Suprapubic skin (tissue), 4 donors: Measurements from ENCODE around the gene OR10C1.

ENCODE experiments used
- POLR2A ChIP-seq, 2 donors: fragments of 450-650 bp; IDR thresholded peaks; one replicate each; pipeline ENCODE4 v1.6.1; 2017; ENCODE audit warnings: antibody characterized with exemption in 2 of 2, mild to moderate bottlenecking in 2 of 2, moderate library complexity in 2 of 2
- POLR2AphosphoS5 ChIP-seq, 3 donors: sonication (generic); formaldehyde crosslinking; IDR thresholded peaks; one replicate each; pipeline ENCODE4 v1.6.1; 2017; ENCODE audit warnings: antibody characterized with exemption in 3 of 3
- TF ChIP-seq, protein P1 (sequence below), 2 donors: fragments of 200-600 bp in 1 of 2; fragments of 450-650 bp in 1 of 2; sonication (generic) in 1 of 2; IDR thresholded peaks; one replicate each; pipeline ENCODE4 v1.5.1; 2016 to 2019; ENCODE audit warnings: antibody characterized with exemption in 2 of 2, mild to moderate bottlenecking in 1 of 2, moderate library complexity in 1 of 2

- TF ChIP-seq, protein P1, sequence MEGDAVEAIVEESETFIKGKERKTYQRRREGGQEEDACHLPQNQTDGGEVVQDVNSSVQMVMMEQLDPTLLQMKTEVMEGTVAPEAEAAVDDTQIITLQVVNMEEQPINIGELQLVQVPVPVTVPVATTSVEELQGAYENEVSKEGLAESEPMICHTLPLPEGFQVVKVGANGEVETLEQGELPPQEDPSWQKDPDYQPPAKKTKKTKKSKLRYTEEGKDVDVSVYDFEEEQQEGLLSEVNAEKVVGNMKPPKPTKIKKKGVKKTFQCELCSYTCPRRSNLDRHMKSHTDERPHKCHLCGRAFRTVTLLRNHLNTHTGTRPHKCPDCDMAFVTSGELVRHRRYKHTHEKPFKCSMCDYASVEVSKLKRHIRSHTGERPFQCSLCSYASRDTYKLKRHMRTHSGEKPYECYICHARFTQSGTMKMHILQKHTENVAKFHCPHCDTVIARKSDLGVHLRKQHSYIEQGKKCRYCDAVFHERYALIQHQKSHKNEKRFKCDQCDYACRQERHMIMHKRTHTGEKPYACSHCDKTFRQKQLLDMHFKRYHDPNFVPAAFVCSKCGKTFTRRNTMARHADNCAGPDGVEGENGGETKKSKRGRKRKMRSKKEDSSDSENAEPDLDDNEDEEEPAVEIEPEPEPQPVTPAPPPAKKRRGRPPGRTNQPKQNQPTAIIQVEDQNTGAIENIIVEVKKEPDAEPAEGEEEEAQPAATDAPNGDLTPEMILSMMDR (IDR thresholded peaks at IDR 0.05) = no peak
- TF ChIP-seq POLR2A (IDR thresholded peaks at IDR 0.05) (no peak), POLR2AphosphoS5 (IDR thresholded peaks at IDR 0.05) (no peak)
Measured at GRCh38 chr6:29447670-29448069, 8.6 kb downstream of the OR10C1 start.
